GM12891 (cell line): ENCODE data around the gene SNX8.

Experiments
- PAX5 ChIP-seq: IDR thresholded peaks from 2 replicates; pipeline ENCODE4 v1.6.1; 2011; ENCODE audit warnings: low read length, moderate library complexity, mild to moderate bottlenecking; ENCODE audit not compliant: insufficient read depth, severe bottlenecking
- POLR2A ChIP-seq: IDR thresholded peaks from 2 replicates; pipeline ENCODE4 v1.6.1; 2011; ENCODE audit warnings: low read depth, low read length, control low read depth
- POLR2AphosphoS5 ChIP-seq: IDR thresholded peaks from 2 replicates; pipeline ENCODE4 v1.6.1; 2011; ENCODE audit warnings: low read depth, low read length, control low read depth
- POU2F2 ChIP-seq: IDR thresholded peaks from 2 replicates; pipeline ENCODE4 v1.6.1; 2011; ENCODE audit warnings: low read depth, mild to moderate bottlenecking, control low read depth, low read length, moderate library complexity
- SPI1 ChIP-seq: IDR thresholded peaks from 2 replicates; pipeline ENCODE4 v1.6.1; 2011; ENCODE audit warnings: low read depth, low read length, control low read depth
- TAF1 ChIP-seq: IDR thresholded peaks from 2 replicates; pipeline ENCODE4 v1.6.1; 2011; ENCODE audit warnings: low read depth, low read length, control low read depth

- TF ChIP-seq TAF1 (no peak), POLR2A (no peak), POLR2AphosphoS5 (no peak), PAX5 (no peak), SPI1 (no peak), POU2F2 (no peak)
Measured at GRCh38 chr7:2289621-2290020, 24.6 kb downstream of the SNX8 start.
